Measurements from ENCODE around the gene PTBP2.
A peak's percentile ranks its signal among the peaks of the same experiment; 100 is the strongest.

PTBP2 gene, protein sequence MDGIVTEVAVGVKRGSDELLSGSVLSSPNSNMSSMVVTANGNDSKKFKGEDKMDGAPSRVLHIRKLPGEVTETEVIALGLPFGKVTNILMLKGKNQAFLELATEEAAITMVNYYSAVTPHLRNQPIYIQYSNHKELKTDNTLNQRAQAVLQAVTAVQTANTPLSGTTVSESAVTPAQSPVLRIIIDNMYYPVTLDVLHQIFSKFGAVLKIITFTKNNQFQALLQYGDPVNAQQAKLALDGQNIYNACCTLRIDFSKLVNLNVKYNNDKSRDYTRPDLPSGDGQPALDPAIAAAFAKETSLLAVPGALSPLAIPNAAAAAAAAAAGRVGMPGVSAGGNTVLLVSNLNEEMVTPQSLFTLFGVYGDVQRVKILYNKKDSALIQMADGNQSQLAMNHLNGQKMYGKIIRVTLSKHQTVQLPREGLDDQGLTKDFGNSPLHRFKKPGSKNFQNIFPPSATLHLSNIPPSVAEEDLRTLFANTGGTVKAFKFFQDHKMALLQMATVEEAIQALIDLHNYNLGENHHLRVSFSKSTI

GRCh38 chr1:96721416-96722160, at the start of gene PTBP2:
Gene PTBP2 (plus strand): TSS chr1:96721784. CDS start chr1:96721865, 81 bp downstream.
- DNase-seq = peak; percentile 85

GRCh38 chr1:96674915-96675314, 46.7 kb upstream of the PTBP2 start:
- no peak for DNase-seq

DNA sequence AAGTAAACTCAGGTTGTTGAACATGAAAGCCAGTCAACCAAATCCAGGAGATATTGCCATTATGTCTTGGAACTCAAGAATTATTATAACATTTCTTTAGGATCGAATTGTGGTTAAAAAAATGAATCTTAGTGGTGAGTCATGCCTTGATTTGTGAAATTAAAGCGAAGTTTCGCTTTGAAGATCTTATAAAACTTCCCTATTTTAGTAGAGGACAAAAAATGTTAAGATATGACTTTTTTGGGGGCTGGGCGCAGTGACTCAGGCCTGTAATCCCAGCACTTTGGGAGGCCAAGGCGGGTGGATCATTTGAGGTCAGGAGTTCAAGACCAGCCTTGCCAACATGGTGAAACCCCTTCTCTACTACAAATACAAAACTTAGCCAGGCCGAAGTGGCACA, 39.5 kb upstream of the PTBP2 start:
- no peak for DNase-seq

DNA sequence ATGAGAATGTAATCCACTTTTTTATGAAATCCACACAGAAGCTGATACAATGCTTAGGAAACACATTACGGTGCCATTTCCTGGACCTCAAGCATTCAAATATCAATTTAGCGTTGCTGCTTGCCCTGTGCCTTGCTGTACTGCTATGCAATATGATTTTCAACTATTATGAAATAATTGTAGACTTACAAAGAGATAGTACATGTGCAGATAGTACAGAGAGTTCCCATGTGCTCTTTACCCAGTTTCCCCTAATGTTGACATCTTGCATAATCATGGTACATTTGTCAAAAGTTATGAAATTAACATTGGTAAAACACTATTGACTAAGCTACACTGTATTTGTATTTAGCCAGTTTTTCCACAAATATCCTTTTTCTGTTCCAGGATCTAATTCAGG, 37.7 kb upstream of the PTBP2 start:
- no peak for DNase-seq

DNA sequence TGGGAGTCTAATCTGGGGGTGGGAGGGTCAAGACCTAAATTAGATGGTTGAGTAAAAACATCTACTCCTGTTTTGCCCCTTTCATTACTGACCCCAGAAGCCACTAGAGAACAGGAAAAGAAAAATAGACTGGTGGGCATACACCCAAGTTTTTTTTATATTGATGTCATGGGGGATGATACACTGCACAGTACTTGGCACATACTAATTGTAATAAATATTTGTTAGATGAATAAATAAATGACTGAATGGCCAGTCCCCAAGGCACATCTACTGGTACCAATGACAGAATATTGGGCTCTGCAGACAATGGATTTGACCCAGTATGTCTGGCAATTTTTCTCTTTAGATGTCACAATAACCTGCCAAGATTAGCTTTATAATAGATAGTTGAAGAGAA, 36.8 kb upstream of the PTBP2 start:
- DNase-seq = no peak

DNA sequence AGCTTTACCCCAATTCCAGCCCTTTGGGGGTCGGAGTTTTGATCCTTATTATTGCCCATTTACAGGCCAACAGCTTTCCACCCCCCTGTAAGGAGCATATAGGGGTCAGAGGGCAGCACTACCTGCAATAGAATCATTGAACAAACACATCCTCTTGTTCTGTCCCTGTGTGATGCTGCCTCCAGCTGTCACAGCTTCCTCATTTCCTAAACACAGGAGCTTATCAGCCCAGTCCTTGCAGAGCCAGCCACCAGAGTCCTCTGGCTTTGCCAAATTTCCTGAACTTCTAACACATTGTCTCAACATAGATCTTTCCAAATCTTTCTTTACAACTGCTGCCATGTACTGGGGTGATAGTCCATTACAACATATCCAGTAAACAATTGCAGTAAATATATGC, 32.8 kb upstream of the PTBP2 start:
- DNase-seq = peak; percentile 51

- no peak for DNase-seq
Measured at GRCh38 chr1:96695954-96696353, 25.6 kb upstream of the PTBP2 start.

- DNase-seq = no peak
Measured at GRCh38 chr1:96698342-96698983, 23.1 kb upstream of the PTBP2 start.

DNA sequence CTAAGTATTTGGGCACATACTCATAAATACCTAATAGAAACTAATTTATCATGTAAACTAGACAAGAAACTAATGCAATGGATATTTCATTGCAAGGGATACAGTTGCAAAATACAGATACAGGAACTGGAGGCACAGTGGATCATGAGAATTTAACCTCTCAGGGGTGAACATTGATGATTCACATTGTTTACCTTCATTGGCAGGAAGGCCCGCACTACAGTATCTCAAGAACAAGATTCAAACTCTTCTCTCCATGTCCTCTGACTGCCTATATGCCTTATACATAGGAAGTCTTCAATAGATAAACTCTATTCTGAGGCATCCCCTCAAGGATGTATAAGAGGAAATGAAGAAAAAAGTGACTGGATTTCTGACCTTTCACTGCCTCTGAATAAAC, 18.4 kb upstream of the PTBP2 start:
- no peak for DNase-seq

GRCh38 chr1:96707023-96707422, 14.6 kb upstream of the PTBP2 start:
- DNase-seq = no peak

DNA sequence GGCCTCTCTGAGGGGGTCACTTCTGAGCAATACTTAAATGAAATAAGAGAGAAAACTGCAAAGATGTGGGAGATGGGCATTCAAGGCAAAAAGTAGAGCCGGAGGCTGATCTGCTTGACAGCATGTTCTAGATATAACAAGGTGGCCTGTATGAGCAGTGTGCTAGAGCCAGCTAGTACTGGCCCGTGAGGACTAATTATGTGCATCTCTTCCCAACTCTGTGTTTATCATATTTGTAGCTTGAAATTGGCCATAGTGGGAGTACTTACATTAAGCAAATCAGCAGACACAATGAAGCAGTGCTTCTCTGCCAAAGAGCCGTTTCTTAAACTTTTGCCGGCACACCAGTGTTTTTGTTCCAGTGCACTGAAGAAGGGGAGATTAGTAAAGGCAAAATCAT, 13.1 kb upstream of the PTBP2 start:
- no peak for DNase-seq

- no peak for DNase-seq
Measured at GRCh38 chr1:96710708-96711477, 10.7 kb upstream of the PTBP2 start.

DNA sequence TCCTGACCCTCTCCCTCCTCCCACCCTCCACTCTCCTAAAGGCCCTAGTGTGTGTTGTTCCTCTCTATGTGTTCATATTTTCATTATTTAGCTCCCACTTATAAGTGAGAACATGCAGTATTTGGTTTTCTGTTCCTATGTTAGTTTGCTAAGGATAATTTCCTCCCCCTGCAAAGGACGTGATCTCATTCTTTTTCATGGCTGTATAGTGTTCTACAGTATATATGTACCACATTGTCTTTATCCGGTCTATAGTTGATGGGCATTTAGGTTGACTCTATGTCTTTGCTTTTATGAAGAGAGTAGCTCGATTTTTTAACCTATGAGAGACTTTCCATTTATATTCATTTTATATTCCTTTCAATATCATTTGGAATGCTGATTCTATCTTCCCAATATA, 7.9 kb upstream of the PTBP2 start:
- no peak for DNase-seq

DNA sequence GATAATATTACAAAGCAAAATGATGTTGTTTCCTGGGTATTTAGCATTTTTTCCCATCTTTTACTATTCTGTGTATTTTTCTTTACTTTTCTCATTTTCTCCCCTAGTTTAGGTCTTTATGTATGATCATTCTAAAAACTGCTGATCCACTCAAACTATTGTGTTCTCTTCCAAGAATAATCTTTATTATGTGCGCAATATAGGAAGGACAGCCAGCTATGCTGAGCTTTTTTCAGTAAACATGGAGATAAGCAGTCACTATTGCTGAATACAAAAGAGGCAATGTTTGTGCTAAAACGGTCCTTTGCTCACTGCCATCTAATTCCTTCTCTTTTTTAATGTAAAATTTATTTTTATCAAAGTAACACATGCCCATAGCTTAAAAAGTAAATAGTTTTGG, 6.7 kb upstream of the PTBP2 start:
- no peak for DNase-seq

DNA sequence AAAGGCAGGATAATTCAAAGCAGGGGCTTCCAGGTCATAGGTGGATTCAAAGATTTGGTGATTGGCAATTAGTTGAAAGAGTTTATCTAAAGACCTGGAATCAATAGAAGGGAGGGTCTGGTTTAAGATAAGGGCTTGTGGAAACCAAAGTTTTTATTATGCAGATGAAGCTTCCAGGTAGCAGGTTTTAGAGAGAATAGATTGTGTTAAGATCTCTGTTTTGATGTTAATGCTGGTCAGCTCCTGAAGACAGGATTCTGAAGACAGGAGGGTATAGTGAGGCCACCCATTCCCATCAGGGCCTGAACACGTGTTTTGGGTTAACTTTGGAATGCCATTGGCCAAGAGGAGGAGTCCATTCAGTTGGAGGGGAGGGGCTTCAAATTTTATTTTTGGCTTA, 6.1 kb upstream of the PTBP2 start:
- no peak for DNase-seq

GRCh38 chr1:96721053-96721415, 550 bp upstream of the PTBP2 start:
- DNase-seq = no peak

- DNase-seq = peak; percentile 62
Measured at GRCh38 chr1:96722161-96722922, 758 bp downstream of the PTBP2 start.

DNA sequence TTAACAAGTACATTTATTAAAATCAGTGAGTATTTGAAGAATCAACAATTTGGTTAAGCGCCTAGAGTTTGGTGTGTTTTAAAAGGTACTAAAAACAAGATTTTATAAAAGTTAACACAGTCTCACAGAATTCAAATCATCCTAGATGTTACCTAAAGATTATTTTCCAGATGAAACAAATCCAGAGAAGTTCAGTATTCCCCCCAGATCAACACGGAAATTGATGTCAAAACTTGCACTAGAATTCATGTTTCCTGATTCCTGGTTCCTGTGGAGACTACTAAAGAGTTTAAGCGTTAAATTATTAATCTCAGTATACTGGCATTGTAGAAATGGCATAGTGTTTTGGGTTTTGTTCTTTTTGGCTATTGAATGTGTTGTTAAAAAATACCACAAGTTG, 1.4 kb downstream of the PTBP2 start:
- DNase-seq = no peak

DNA sequence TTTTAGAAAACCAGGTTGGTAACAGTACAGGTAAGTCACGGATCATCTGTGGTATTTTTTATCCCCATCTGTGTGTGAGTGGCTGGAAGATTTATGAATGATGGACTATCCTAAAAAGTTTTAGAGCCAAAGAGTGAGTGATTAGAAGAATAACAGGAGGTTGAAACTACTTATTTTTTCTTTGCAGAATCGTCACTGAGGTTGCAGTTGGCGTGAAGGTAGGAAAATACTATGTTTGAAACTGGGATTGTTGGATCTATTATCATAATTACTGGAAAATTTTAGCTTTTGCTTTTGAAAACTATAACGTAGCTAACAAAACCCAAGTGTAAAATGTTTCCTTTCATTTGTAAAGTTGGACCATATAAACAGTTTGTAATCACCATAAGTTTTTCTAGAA, 1.8 kb downstream of the PTBP2 start:
- no peak for DNase-seq

GRCh38 chr1:96723936-96724335, 2.4 kb downstream of the PTBP2 start:
- no peak for DNase-seq

- DNase-seq = no peak
Measured at GRCh38 chr1:96727860-96728259, 6.3 kb downstream of the PTBP2 start.

Data from NCI-H146 (cell line).